PFSK-1 (cell line): ENCODE data around the gene USH2A.

Source experiments
- POLR2AphosphoS5 ChIP-seq: IDR thresholded peaks from 2 replicates; pipeline ENCODE4 v1.6.1; 2012; ENCODE audit warnings: low read depth, mild to moderate bottlenecking, control low read depth, low read length, moderate library complexity
- TF ChIP-seq, protein P1 (sequence below), 2 experiments: IDR thresholded peaks; 2 replicates each; pipeline versions ENCODE4 v1.6.1 to v1.8.0; 2011 to 2012; ENCODE audit warnings: low read depth in 2 of 2, low read length in 2 of 2, control low read depth in 1 of 2, inconsistent platforms in 1 of 2, mild to moderate bottlenecking in 1 of 2, moderate library complexity in 1 of 2; ENCODE audit not compliant: insufficient read depth in 1 of 2

DNA sequence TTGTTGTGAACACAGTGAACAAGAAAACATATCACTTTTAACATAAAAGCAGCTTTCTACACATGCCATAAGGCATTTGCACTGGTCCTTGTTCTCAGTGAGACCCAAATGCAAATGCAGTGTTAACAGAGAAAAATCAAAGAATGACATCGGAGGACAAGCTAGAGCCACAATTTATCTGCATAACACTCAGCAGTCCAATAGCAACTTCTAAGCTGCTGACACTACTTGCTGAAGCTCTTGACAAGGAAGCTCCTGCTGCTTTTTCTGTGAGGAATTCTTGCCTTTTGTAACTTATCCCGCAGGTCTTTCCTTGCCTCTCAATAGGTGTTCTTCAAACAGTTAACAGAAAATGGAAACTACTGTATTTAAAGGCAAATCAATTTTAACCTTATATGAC is 34.7 kb downstream of the USH2A start:
- no peak for TF ChIP-seq POLR2AphosphoS5
- TF ChIP-seq, protein P1, sequence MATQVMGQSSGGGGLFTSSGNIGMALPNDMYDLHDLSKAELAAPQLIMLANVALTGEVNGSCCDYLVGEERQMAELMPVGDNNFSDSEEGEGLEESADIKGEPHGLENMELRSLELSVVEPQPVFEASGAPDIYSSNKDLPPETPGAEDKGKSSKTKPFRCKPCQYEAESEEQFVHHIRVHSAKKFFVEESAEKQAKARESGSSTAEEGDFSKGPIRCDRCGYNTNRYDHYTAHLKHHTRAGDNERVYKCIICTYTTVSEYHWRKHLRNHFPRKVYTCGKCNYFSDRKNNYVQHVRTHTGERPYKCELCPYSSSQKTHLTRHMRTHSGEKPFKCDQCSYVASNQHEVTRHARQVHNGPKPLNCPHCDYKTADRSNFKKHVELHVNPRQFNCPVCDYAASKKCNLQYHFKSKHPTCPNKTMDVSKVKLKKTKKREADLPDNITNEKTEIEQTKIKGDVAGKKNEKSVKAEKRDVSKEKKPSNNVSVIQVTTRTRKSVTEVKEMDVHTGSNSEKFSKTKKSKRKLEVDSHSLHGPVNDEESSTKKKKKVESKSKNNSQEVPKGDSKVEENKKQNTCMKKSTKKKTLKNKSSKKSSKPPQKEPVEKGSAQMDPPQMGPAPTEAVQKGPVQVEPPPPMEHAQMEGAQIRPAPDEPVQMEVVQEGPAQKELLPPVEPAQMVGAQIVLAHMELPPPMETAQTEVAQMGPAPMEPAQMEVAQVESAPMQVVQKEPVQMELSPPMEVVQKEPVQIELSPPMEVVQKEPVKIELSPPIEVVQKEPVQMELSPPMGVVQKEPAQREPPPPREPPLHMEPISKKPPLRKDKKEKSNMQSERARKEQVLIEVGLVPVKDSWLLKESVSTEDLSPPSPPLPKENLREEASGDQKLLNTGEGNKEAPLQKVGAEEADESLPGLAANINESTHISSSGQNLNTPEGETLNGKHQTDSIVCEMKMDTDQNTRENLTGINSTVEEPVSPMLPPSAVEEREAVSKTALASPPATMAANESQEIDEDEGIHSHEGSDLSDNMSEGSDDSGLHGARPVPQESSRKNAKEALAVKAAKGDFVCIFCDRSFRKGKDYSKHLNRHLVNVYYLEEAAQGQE (IDR thresholded peaks at IDR 0.05; ENCODE audit: insufficient read depth in 1 of 2, low read depth in 2 of 2, low read length in 2 of 2) = no peak
